Heart right ventricle (tissue), 16 donors: ENCODE results near the gene FBXL13. TPM values are rescaled to one million over a fixed set of nuclear protein-coding genes. Genes with fewer than 3 reads are reported as not detected.

ENCODE experiments used
- ATAC-seq, 8 donors: fragments of 200-7000 bp; cut with Tn5 transposase; one replicate each; pipeline ENCODE4 v1.9.1; 2020; ENCODE audit warnings: mild to moderate bottlenecking in 8 of 8, moderate library complexity in 8 of 8, moderate number of reproducible peaks in 1 of 8
- DNase-seq, 2 donors: peaks; one replicate each; pipeline ENCODE4 v3.0.0-alpha.2; 2020
- H3K27ac ChIP-seq, 10 donors: fragments of 200-600 bp; sonication (generic) in 2 of 10; one replicate each; pipeline versions ENCODE4 v1.5.0 to v1.8.0; 2020 to 2022; ENCODE audit warnings: mild to moderate bottlenecking in 3 of 10
- H3K27me3 ChIP-seq, 7 donors: fragments of 200-600 bp; one replicate each; pipeline ENCODE4 v1.8.0; 2021 to 2022; ENCODE audit warnings: mild to moderate bottlenecking in 2 of 7
- H3K36me3 ChIP-seq, 9 donors: fragments of 200-600 bp; sonication (generic) in 1 of 9; one replicate each; pipeline versions ENCODE4 v1.5.0 to v1.8.0; 2020 to 2022; ENCODE audit warnings: mild to moderate bottlenecking in 2 of 9
- H3K4me1 ChIP-seq, 9 donors: fragments of 200-600 bp; sonication (generic) in 1 of 9; one replicate each; pipeline versions ENCODE4 v1.5.0 to v1.8.0; 2020 to 2022; ENCODE audit warnings: mild to moderate bottlenecking in 4 of 9
- H3K4me3 ChIP-seq, 10 donors: fragments of 200-600 bp; sonication (generic) in 2 of 10; one replicate each; pipeline versions ENCODE4 v1.5.0 to v1.8.0; 2020 to 2022; ENCODE audit warnings: mild to moderate bottlenecking in 7 of 10, moderate library complexity in 2 of 10
- H3K9me3 ChIP-seq, 11 donors: fragments of 200-600 bp in 10 of 11; sonication (generic) in 2 of 11; one replicate each; pipeline versions ENCODE4 v1.5.0 to v1.8.0; 2013 to 2022; ENCODE audit warnings: mild to moderate bottlenecking in 2 of 11, control low read depth in 1 of 11, moderate library complexity in 1 of 11
- WGBS, 2 donors: extraction: QIAGEN DNeasy Blood & Tissue Kit; methylation state at CpG; one replicate each; pipeline ENCODE4 v1.1.7; 2013; ENCODE audit warnings: inconsistent platforms in 1 of 2; 5-methylcytosine and 5-hydroxymethylcytosine counted together
- intact Hi-C, 10 donors: fragments of 100-400 bp; cut with DNase I; formaldehyde crosslinking; loops; one replicate each; pipeline versions ENCODE4 v1.11.1 to v1.14.2; 2022
- polyA plus RNA-seq, 2 donors: library from polyadenylated mRNA; stranded (reverse); fragments of 200-250 nt; gene quantifications; one replicate each; pipeline ENCODE4 v1.2.3, GENCODE V29; 2013
- total RNA-seq, 10 donors: library from RNA; stranded (reverse); fragmentation: NEBNext Ultra II Directional in 3 of 10; extraction: Animal tissue kit (Norgen Biotek cat#: 25700) in 3 of 10; gene quantifications; one replicate each; pipeline versions ENCODE4 v1.2.1 to v1.2.4, GENCODE V29; 2021 to 2023
- TF ChIP-seq, protein P1 (sequence below), 9 donors: fragments of 200-600 bp; sonication (generic) in 2 of 9; IDR thresholded peaks; one replicate each; pipeline versions ENCODE4 v1.5.0 to v1.8.0; 2021 to 2022; ENCODE audit warnings: antibody characterized with exemption in 9 of 9, mild to moderate bottlenecking in 5 of 9, moderate library complexity in 1 of 9
- donor health status: Arrhythmogenic right ventricular cardiomyopathy.
- donor health status: ischemic (EF 13 %, LVEDD 7.1; RV severe dilation, severe dysfunction).
- donor health status: healthy with polysubstance abuse.
- donor health status: DM: no; HTN: yes; CAD: no.
- donor health status: DM: no; HTN: no; CAD: no.
- donor health status: ischemic (EF 25% LVEDD 6.9; RV normal size, moderate dysfunction).
- donor health status: ischemic (EF 25% LVEDD 5.7; RV mildly dilated, moderate dysfunction).
- donor health status: healthy.
- donor health status: DM: yes; HTN: yes; CAD: no.
- donor health status: Ischemic cardiomyopathy.
- donor health status: ischemic (EF 35%, LVEDD 5.7; RV mildly dilated, moderate dysfunction).
- donor health status: nonischemic (EF 11% LVEDD 7.7; RV severe dilation, severe dysfunction).
- donor health status: DM: yes; HTN: yes; CAD: no.
- donor health status: PGD.
- donor health status: ischemic (EF 29% LVEDD 5.4; RV normal size, mild dysfunction).
- donor health status: nonischemic (EF 23%, LVEDD 6.1; RV moderate dilation, normal function).

FBXL13 gene
- total and polyA plus RNA-seq, 12 donors: 0.12 to 0.87 (median 0.45) TPM; not detected in 1

DNA sequence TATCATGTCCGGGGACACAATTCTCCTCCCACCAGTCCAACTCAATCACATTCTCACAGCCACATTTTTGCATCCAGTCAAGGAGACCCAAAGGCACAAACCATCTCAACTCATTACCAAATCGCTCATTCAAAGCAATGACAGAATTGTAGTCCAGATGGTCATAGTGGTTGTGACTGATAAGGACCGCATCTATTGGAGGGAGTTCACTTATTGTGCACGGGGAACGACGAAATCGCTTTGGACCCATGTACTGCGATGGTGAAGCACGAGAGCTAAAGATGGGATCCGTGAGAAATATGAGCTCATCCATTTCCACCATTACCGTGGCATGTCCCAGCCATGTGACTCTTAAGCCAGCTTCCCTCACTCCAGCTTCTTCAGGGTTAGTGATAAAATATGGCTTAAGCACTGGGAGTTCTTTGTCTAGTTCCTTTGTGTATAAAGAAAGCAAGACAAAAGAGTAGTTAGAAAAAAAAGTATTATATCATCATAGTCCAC is 45.2 kb upstream of the FBXL13 start:
- ATAC-seq: no peak
- TF ChIP-seq, protein P1, sequence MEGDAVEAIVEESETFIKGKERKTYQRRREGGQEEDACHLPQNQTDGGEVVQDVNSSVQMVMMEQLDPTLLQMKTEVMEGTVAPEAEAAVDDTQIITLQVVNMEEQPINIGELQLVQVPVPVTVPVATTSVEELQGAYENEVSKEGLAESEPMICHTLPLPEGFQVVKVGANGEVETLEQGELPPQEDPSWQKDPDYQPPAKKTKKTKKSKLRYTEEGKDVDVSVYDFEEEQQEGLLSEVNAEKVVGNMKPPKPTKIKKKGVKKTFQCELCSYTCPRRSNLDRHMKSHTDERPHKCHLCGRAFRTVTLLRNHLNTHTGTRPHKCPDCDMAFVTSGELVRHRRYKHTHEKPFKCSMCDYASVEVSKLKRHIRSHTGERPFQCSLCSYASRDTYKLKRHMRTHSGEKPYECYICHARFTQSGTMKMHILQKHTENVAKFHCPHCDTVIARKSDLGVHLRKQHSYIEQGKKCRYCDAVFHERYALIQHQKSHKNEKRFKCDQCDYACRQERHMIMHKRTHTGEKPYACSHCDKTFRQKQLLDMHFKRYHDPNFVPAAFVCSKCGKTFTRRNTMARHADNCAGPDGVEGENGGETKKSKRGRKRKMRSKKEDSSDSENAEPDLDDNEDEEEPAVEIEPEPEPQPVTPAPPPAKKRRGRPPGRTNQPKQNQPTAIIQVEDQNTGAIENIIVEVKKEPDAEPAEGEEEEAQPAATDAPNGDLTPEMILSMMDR (IDR thresholded peaks at IDR 0.05): no peak
- no peak overlapping the region for H3K27ac ChIP-seq
- intact Hi-C loops: no loop called here
- DNase-seq: no peak
- peaks cover 0 to 80% (median 15%) of the 10 kb centered on the region in 9 donors for H3K36me3 ChIP-seq
- no peaks in the 10 kb centered on the region for H3K9me3 ChIP-seq
- no peaks in the 10 kb centered on the region for H3K27me3 ChIP-seq
- no peaks in the 10 kb centered on the region for H3K4me1 ChIP-seq
- 95% methylated on average over 11 of the region's 11 CpGs for WGBS, 2 donors
- H3K4me3 ChIP-seq: no peak overlapping the region

DNA sequence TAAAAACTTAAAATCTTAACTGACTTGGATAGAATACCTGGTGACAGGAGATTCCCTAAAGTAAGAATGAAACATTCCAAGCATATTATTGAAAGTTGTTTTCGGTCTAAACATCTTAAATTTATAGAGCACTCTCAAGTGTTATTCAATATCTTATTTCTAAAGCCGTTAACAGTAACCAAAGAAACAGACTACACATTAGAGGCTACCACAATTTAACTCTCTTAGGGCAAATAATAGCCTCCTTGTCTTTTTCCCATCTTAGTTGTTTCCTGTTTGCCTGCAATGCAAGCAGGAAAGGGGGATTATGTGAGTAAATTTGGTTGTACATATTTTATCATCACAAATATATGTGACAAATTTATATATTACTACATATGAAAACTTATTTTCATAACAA is 42.9 kb upstream of the FBXL13 start:
- 92 to 95% methylated on average over 2 of the region's 2 CpGs for WGBS, 2 donors
- Histone ChIP-seq H3K9me3 (no peaks in the 10 kb centered on the region), H3K4me1 (no peaks in the 10 kb centered on the region), H3K27ac (no peak overlapping the region), H3K27me3 (no peaks in the 10 kb centered on the region), H3K36me3 (peaks cover 0 to 63% (median 11%) of the 10 kb centered on the region in 9 donors), H3K4me3 (no peak overlapping the region)
- intact Hi-C loops: no loop called here
- TF ChIP-seq, protein P1 (IDR thresholded peaks at IDR 0.05): no peak
- no peak for DNase-seq
- no peak for ATAC-seq

- no peak for ATAC-seq
- DNase-seq: no peak
- intact Hi-C loops: no loop called here
These were observed 42.4 kb upstream of the FBXL13 start for GRCh38 chr7:103116991-103117390.

GRCh38 chr7:103116511-103116910 is 41.9 kb upstream of the FBXL13 start:
- Histone ChIP-seq H3K27ac (no peak overlapping the region), H3K27me3 (no peaks in the 10 kb centered on the region), H3K4me1 (no peaks in the 10 kb centered on the region), H3K4me3 (no peak overlapping the region), H3K9me3 (peaks cover 0 to 6% (median 0%) of the 10 kb centered on the region in 11 donors), H3K36me3 (peaks cover 0 to 58% (median 11%) of the 10 kb centered on the region in 9 donors)
- DNase-seq (no peak), ATAC-seq (no peak)
- TF ChIP-seq, protein P1 (IDR thresholded peaks at IDR 0.05): no peak
- 98 to 100% methylated on average over 1 of the region's 1 CpG for WGBS, 2 donors
- intact Hi-C loops: no loop called here

More at GRCh38 chr7:103116991-103117390, 42.4 kb upstream of the FBXL13 start:
- H3K9me3 ChIP-seq: peaks cover 0 to 2% (median 0%) of the 10 kb centered on the region in 11 donors
- H3K36me3 ChIP-seq: peaks cover 0 to 60% (median 11%) of the 10 kb centered on the region in 9 donors
- H3K4me3 ChIP-seq: no peak overlapping the region
- no peak overlapping the region for H3K27ac ChIP-seq
- no peaks in the 10 kb centered on the region for H3K4me1 ChIP-seq
- H3K27me3 ChIP-seq: no peaks in the 10 kb centered on the region
- TF ChIP-seq, protein P1 (IDR thresholded peaks at IDR 0.05): no peak
